ENCODE data around the gene OR2T34.

DNA sequence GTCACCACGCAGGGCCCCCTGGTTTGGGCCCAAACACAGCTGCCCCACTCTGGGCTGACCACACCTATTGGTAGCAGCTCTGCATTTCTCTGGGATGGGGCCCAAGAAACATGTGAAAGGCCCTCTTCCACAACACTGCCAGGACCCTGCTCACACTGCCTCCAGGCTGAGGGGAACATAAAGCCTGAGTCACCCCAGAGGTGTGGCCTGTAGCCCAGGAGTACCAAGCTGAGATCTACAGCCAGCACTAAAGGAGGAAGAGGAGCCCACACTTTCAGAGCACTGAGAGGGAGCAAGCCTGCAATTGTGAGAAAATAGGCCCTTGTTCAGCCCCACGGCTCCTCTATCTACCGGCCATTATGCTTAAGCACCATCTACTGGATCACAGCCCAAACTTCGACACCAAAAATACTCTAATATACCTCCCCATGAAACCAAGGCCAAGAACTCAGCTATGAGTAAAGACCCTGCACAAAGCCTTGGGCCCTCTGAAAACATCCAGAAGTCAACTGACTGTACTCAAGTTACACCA is 37.4 kb upstream of the OR2T34 start:
- no peak for TF ChIP-seq POLR2A (IDR thresholded peaks at IDR 0.05)
- TF ChIP-seq, protein P1, sequence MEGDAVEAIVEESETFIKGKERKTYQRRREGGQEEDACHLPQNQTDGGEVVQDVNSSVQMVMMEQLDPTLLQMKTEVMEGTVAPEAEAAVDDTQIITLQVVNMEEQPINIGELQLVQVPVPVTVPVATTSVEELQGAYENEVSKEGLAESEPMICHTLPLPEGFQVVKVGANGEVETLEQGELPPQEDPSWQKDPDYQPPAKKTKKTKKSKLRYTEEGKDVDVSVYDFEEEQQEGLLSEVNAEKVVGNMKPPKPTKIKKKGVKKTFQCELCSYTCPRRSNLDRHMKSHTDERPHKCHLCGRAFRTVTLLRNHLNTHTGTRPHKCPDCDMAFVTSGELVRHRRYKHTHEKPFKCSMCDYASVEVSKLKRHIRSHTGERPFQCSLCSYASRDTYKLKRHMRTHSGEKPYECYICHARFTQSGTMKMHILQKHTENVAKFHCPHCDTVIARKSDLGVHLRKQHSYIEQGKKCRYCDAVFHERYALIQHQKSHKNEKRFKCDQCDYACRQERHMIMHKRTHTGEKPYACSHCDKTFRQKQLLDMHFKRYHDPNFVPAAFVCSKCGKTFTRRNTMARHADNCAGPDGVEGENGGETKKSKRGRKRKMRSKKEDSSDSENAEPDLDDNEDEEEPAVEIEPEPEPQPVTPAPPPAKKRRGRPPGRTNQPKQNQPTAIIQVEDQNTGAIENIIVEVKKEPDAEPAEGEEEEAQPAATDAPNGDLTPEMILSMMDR (IDR thresholded peaks at IDR 0.05 in 8 of 11, conservative IDR thresholded peaks at IDR 0.05 in 3 of 11), result no peak
- no peak for TF ChIP-seq POLR2AphosphoS5 (IDR thresholded peaks at IDR 0.05)
